GM23338 (cell line): Measurements from ENCODE around the gene PARP8. TPM values are rescaled to one million over a fixed set of nuclear protein-coding genes. Genes with fewer than 3 reads are reported as not detected.

ENCODE experiments used
- ATAC-seq: fragments of 200-7000 bp; cut with Tn5 transposase; 3 replicates; pipeline ENCODE4 v1.9.1; 2020
- DNase-seq: peaks from one replicate; pipeline ENCODE4 v3.0.0-alpha.2; 2015; ENCODE audit warnings: low spot score
- H2AFZ ChIP-seq: fragments of 200-600 bp; sonication (generic); 2 replicates; pipeline ENCODE4 v1.8.0; 2016; ENCODE audit warnings: antibody characterized with exemption, mild to moderate bottlenecking, moderate library complexity
- H3F3A ChIP-seq: fragments of 200-600 bp; sonication (generic); replicated peaks from 2 replicates; pipeline ENCODE4 v1.8.0; 2017; ENCODE audit warnings: antibody characterized with exemption, mixed run types, low read depth
- H3K27ac ChIP-seq: fragments of 200-600 bp; sonication (generic); 2 replicates; pipeline ENCODE4 v1.6.1; 2016; ENCODE audit warnings: low read depth
- H3K27me3 ChIP-seq: fragments of 200-600 bp; sonication (generic); 2 replicates; pipeline ENCODE4 v1.8.0; 2016; ENCODE audit warnings: mild to moderate bottlenecking, mixed run types, moderate library complexity; ENCODE audit not compliant: insufficient read depth
- H3K36me3 ChIP-seq: fragments of 200-600 bp; sonication (generic); 2 replicates; pipeline ENCODE4 v1.8.0; 2016; ENCODE audit warnings: mild to moderate bottlenecking; ENCODE audit not compliant: insufficient read depth
- H3K4me1 ChIP-seq: fragments of 200-600 bp; sonication (generic); 2 replicates; pipeline ENCODE4 v1.8.0; 2016; ENCODE audit warnings: mild to moderate bottlenecking, moderate library complexity; ENCODE audit not compliant: insufficient read depth
- H3K4me2 ChIP-seq: fragments of 200-600 bp; sonication (generic); 2 replicates; pipeline ENCODE4 v1.7.1; 2017; ENCODE audit warnings: mixed run types
- H3K4me3 ChIP-seq: fragments of 200-600 bp; sonication (generic); 2 replicates; pipeline ENCODE4 v1.6.1; 2016; ENCODE audit warnings: mixed run types
- H3K79me2 ChIP-seq: fragments of 200-600 bp; sonication (generic); replicated peaks from 2 replicates; pipeline ENCODE4 v1.8.0; 2017; ENCODE audit warnings: mild to moderate bottlenecking; ENCODE audit not compliant: insufficient read depth
- H3K9me2 ChIP-seq: fragments of 200-600 bp; sonication (generic); 2 replicates; pipeline ENCODE4 v1.8.0; 2017; ENCODE audit not compliant: insufficient read depth
- H4K20me1 ChIP-seq: fragments of 200-600 bp; sonication (generic); replicated peaks from 2 replicates; pipeline ENCODE4 v1.8.0; 2017; ENCODE audit warnings: mild to moderate bottlenecking; ENCODE audit not compliant: insufficient read depth
- H3K27ac Mint-ChIP-seq: 2 replicates; pipeline ENCODE4 v1.8.0; 2020; ENCODE audit warnings: inconsistent platforms, mild to moderate bottlenecking, moderate library complexity, mixed read lengths
- H3K27me3 Mint-ChIP-seq: 3 replicates; pipeline ENCODE4 v1.8.0; 2022; ENCODE audit warnings: low read depth, mild to moderate bottlenecking, moderate library complexity, mixed read lengths, inconsistent platforms; ENCODE audit not compliant: insufficient read depth, poor library complexity
- H3K36me3 Mint-ChIP-seq: 3 replicates; pipeline ENCODE4 v1.8.0; 2021; ENCODE audit warnings: low read depth, mild to moderate bottlenecking, inconsistent platforms, moderate library complexity, mixed read lengths
- H3K4me1 Mint-ChIP-seq: 3 replicates; pipeline ENCODE4 v1.8.0; 2020; ENCODE audit warnings: mild to moderate bottlenecking, inconsistent platforms, mixed read lengths
- H3K4me3 Mint-ChIP-seq: 3 replicates; pipeline ENCODE4 v1.8.0; 2021; ENCODE audit warnings: moderate library complexity, mild to moderate bottlenecking, inconsistent platforms, mixed read lengths
- H3K9me3 Mint-ChIP-seq: 3 replicates; pipeline ENCODE4 v1.8.0; 2020; ENCODE audit warnings: moderate library complexity, mild to moderate bottlenecking, inconsistent platforms, mixed read lengths
- CREB1 ChIP-seq: fragments of 250-450 bp; sonication (Bioruptor Pico); IDR thresholded peaks from 2 replicates; pipeline ENCODE4 v1.5.0; 2020; ENCODE audit warnings: low read depth, mild to moderate bottlenecking, moderate library complexity
- EZH2 ChIP-seq: fragments of 200-600 bp; sonication (generic); IDR thresholded peaks from one replicate; pipeline ENCODE4 v1.8.0; 2017; ENCODE audit warnings: antibody characterized with exemption, mild to moderate bottlenecking, low read depth; ENCODE audit not compliant: unreplicated experiment
- EZH2phosphoT487 ChIP-seq: fragments of 200-600 bp; sonication (generic); IDR thresholded peaks from one replicate; pipeline ENCODE4 v1.8.1; 2018; ENCODE audit warnings: antibody characterized with exemption; ENCODE audit not compliant: unreplicated experiment
- JUNB ChIP-seq: IDR thresholded peaks from one replicate; pipeline ENCODE4 v1.6.1; 2016; ENCODE audit warnings: antibody characterized with exemption; ENCODE audit not compliant: unreplicated experiment
- NANOG ChIP-seq: IDR thresholded peaks from 2 replicates; pipeline ENCODE4 v1.6.1; 2016; ENCODE audit warnings: antibody characterized with exemption, borderline replicate concordance
- POLR2AphosphoS5 ChIP-seq: IDR thresholded peaks from 2 replicates; pipeline ENCODE4 v1.6.1; 2016; ENCODE audit warnings: antibody characterized with exemption, low read depth
- STAT1 ChIP-seq: IDR thresholded peaks from one replicate; pipeline ENCODE4 v1.6.1; 2016; ENCODE audit warnings: antibody characterized with exemption; ENCODE audit not compliant: unreplicated experiment
- ZNF114 ChIP-seq: fragments of 250-450 bp; sonication (Bioruptor Pico); IDR thresholded peaks from 2 replicates; pipeline ENCODE4 v1.5.0; 2020; ENCODE audit warnings: mild to moderate bottlenecking, moderate library complexity
- ZNF331 ChIP-seq: fragments of 250-450 bp; sonication (Bioruptor Pico); IDR thresholded peaks from 2 replicates; pipeline ENCODE4 v1.5.0; 2020; ENCODE audit warnings: low read depth, mild to moderate bottlenecking, moderate library complexity
- polyA plus RNA-seq: library from polyadenylated mRNA; unstranded; fragments of >200 nt; fragmentation: Nextera tagmentation; extraction: Ambion mirVana; gene quantifications from 2 replicates; pipeline ENCODE4 v1.2.1, GENCODE V29; 2016
- total RNA-seq: library from RNA; depleted of rRNA; stranded (reverse); fragments of >200 nt; shearing (Covaris generic); gene quantifications from 2 replicates; pipeline ENCODE4 v1.2.3, GENCODE V29; 2014
- TF ChIP-seq, protein P1 (sequence below): fragments of 250-450 bp; sonication (Bioruptor Pico); IDR thresholded peaks from 2 replicates; pipeline ENCODE4 v1.5.0; 2020; ENCODE audit warnings: mild to moderate bottlenecking, moderate library complexity
- TF ChIP-seq, protein P2 (sequence below): IDR thresholded peaks from 2 replicates; pipeline ENCODE4 v1.6.1; 2016; ENCODE audit warnings: antibody characterized with exemption
- TF ChIP-seq, protein P3 (sequence below): IDR thresholded peaks from one replicate; pipeline ENCODE4 v1.6.1; 2018; ENCODE audit warnings: antibody characterized with exemption; ENCODE audit not compliant: unreplicated experiment
- TF ChIP-seq, protein P4 (sequence below), 2 experiments: fragments of 200-600 bp in 1 of 2; sonication (generic) in 1 of 2; conservative IDR thresholded peaks; 2 replicates each; pipeline versions ENCODE4 v1.5.1 to v1.6.1; 2016 to 2017; ENCODE audit warnings: antibody characterized with exemption in 2 of 2, low read depth in 2 of 2, mild to moderate bottlenecking in 2 of 2, moderate library complexity in 1 of 2

PARP8 gene
- total and polyA plus RNA-seq, 2 experiments from 2014 or later, result 13.0 to 25.0 TPM

DNA sequence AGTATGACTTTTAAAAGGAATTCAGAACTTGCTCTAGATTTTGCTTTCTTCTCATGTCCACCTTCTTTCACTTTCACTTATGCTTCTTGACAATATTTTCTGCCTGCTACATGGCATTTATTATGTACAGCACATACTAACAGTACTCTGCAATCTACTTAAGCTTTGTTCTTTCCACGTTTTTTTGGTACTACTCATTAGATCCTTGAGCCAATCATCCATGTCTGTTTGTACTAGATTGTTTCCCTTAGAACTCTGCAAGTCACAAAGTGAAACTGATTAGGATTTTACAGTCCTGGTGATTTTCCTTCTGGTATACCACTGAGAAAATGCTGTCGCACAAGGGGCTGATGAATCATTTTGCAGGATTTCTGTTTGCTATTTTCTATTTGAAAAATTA lies 78.3 kb downstream of the PARP8 start:
- ATAC-seq (no peak), DNase-seq (no peak)
- no peak overlapping the region for H2AFZ ChIP-seq
- H3K27ac ChIP-seq, result no peak overlapping the region
- TF ChIP-seq CREB1 (CRISPR knock-in tag), result no peak
- no peak for TF ChIP-seq ZNF331 (CRISPR knock-in tag)
- TF ChIP-seq, protein P1, sequence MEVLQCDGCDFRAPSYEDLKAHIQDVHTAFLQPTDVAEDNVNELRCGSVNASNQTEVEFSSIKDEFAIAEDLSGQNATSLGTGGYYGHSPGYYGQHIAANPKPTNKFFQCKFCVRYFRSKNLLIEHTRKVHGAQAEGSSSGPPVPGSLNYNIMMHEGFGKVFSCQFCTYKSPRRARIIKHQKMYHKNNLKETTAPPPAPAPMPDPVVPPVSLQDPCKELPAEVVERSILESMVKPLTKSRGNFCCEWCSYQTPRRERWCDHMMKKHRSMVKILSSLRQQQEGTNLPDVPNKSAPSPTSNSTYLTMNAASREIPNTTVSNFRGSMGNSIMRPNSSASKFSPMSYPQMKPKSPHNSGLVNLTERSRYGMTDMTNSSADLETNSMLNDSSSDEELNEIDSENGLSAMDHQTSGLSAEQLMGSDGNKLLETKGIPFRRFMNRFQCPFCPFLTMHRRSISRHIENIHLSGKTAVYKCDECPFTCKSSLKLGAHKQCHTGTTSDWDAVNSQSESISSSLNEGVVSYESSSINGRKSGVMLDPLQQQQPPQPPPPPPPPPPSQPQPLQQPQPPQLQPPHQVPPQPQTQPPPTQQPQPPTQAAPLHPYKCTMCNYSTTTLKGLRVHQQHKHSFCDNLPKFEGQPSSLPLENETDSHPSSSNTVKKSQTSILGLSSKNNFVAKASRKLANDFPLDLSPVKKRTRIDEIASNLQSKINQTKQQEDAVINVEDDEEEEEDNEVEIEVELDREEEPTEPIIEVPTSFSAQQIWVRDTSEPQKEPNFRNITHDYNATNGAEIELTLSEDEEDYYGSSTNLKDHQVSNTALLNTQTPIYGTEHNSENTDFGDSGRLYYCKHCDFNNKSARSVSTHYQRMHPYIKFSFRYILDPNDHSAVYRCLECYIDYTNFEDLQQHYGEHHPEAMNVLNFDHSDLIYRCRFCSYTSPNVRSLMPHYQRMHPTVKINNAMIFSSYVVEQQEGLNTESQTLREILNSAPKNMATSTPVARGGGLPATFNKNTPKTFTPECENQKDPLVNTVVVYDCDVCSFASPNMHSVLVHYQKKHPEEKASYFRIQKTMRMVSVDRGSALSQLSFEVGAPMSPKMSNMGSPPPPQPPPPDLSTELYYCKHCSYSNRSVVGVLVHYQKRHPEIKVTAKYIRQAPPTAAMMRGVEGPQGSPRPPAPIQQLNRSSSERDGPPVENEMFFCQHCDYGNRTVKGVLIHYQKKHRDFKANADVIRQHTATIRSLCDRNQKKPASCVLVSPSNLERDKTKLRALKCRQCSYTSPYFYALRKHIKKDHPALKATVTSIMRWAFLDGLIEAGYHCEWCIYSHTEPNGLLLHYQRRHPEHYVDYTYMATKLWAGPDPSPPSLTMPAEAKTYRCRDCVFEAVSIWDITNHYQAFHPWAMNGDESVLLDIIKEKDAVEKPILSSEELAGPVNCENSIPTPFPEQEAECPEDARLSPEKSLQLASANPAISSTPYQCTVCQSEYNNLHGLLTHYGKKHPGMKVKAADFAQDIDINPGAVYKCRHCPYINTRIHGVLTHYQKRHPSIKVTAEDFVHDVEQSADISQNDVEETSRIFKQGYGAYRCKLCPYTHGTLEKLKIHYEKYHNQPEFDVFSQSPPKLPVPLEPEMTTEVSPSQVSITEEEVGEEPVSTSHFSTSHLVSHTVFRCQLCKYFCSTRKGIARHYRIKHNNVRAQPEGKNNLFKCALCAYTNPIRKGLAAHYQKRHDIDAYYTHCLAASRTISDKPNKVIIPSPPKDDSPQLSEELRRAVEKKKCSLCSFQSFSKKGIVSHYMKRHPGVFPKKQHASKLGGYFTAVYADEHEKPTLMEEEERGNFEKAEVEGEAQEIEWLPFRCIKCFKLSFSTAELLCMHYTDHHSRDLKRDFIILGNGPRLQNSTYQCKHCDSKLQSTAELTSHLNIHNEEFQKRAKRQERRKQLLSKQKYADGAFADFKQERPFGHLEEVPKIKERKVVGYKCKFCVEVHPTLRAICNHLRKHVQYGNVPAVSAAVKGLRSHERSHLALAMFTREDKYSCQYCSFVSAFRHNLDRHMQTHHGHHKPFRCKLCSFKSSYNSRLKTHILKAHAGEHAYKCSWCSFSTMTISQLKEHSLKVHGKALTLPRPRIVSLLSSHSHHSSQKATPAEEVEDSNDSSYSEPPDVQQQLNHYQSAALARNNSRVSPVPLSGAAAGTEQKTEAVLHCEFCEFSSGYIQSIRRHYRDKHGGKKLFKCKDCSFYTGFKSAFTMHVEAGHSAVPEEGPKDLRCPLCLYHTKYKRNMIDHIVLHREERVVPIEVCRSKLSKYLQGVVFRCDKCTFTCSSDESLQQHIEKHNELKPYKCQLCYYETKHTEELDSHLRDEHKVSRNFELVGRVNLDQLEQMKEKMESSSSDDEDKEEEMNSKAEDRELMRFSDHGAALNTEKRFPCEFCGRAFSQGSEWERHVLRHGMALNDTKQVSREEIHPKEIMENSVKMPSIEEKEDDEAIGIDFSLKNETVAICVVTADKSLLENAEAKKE (CRISPR knock-in tag), result no peak
- TF ChIP-seq ZNF114, result no peak
- TF ChIP-seq, protein P2, sequence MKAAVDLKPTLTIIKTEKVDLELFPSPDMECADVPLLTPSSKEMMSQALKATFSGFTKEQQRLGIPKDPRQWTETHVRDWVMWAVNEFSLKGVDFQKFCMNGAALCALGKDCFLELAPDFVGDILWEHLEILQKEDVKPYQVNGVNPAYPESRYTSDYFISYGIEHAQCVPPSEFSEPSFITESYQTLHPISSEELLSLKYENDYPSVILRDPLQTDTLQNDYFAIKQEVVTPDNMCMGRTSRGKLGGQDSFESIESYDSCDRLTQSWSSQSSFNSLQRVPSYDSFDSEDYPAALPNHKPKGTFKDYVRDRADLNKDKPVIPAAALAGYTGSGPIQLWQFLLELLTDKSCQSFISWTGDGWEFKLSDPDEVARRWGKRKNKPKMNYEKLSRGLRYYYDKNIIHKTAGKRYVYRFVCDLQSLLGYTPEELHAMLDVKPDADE, result no peak
- no peak for TF ChIP-seq POLR2AphosphoS5
- no peak for TF ChIP-seq JUNB
- TF ChIP-seq STAT1, result no peak
- TF ChIP-seq NANOG, result no peak
- TF ChIP-seq EZH2phosphoT487, result no peak
- no peak for TF ChIP-seq EZH2
- TF ChIP-seq, protein P3, sequence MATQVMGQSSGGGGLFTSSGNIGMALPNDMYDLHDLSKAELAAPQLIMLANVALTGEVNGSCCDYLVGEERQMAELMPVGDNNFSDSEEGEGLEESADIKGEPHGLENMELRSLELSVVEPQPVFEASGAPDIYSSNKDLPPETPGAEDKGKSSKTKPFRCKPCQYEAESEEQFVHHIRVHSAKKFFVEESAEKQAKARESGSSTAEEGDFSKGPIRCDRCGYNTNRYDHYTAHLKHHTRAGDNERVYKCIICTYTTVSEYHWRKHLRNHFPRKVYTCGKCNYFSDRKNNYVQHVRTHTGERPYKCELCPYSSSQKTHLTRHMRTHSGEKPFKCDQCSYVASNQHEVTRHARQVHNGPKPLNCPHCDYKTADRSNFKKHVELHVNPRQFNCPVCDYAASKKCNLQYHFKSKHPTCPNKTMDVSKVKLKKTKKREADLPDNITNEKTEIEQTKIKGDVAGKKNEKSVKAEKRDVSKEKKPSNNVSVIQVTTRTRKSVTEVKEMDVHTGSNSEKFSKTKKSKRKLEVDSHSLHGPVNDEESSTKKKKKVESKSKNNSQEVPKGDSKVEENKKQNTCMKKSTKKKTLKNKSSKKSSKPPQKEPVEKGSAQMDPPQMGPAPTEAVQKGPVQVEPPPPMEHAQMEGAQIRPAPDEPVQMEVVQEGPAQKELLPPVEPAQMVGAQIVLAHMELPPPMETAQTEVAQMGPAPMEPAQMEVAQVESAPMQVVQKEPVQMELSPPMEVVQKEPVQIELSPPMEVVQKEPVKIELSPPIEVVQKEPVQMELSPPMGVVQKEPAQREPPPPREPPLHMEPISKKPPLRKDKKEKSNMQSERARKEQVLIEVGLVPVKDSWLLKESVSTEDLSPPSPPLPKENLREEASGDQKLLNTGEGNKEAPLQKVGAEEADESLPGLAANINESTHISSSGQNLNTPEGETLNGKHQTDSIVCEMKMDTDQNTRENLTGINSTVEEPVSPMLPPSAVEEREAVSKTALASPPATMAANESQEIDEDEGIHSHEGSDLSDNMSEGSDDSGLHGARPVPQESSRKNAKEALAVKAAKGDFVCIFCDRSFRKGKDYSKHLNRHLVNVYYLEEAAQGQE, result no peak
- TF ChIP-seq, protein P4, sequence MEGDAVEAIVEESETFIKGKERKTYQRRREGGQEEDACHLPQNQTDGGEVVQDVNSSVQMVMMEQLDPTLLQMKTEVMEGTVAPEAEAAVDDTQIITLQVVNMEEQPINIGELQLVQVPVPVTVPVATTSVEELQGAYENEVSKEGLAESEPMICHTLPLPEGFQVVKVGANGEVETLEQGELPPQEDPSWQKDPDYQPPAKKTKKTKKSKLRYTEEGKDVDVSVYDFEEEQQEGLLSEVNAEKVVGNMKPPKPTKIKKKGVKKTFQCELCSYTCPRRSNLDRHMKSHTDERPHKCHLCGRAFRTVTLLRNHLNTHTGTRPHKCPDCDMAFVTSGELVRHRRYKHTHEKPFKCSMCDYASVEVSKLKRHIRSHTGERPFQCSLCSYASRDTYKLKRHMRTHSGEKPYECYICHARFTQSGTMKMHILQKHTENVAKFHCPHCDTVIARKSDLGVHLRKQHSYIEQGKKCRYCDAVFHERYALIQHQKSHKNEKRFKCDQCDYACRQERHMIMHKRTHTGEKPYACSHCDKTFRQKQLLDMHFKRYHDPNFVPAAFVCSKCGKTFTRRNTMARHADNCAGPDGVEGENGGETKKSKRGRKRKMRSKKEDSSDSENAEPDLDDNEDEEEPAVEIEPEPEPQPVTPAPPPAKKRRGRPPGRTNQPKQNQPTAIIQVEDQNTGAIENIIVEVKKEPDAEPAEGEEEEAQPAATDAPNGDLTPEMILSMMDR (conservative IDR thresholded peaks at IDR 0.05; ENCODE audit: low read depth in 2 of 2), result no peak
- no peaks in the 10 kb centered on the region for H3F3A ChIP-seq
- peaks cover 2% of the 10 kb centered on the region for H3K27me3 Mint-ChIP-seq
- no peak overlapping the region for H3K4me3 Mint-ChIP-seq
- no peaks in the 10 kb centered on the region for H3K9me3 Mint-ChIP-seq
- H3K4me2 ChIP-seq, result no peak overlapping the region
- no peaks in the 10 kb centered on the region for H3K36me3 ChIP-seq
- no peaks in the 10 kb centered on the region; the same call in 1 of the 2 replicates for H3K4me1 ChIP-seq
- H3K4me3 ChIP-seq, result no peak overlapping the region
- H3K36me3 Mint-ChIP-seq, result no peaks in the 10 kb centered on the region
- peaks cover 87% of the 10 kb centered on the region for H3K79me2 ChIP-seq
- no peaks in the 10 kb centered on the region for H3K9me2 ChIP-seq
- H3K27me3 ChIP-seq, result no peaks in the 10 kb centered on the region
- H4K20me1 ChIP-seq, result no peaks in the 10 kb centered on the region; the same call in 1 of the 2 replicates
- no peak overlapping the region; the same call in 1 of the 2 replicates for H3K27ac Mint-ChIP-seq
- H3K4me1 Mint-ChIP-seq, result peaks cover 34% of the 10 kb centered on the region
